ENCODE results near the gene MARCHF9.

Gene MARCHF9

DNA sequence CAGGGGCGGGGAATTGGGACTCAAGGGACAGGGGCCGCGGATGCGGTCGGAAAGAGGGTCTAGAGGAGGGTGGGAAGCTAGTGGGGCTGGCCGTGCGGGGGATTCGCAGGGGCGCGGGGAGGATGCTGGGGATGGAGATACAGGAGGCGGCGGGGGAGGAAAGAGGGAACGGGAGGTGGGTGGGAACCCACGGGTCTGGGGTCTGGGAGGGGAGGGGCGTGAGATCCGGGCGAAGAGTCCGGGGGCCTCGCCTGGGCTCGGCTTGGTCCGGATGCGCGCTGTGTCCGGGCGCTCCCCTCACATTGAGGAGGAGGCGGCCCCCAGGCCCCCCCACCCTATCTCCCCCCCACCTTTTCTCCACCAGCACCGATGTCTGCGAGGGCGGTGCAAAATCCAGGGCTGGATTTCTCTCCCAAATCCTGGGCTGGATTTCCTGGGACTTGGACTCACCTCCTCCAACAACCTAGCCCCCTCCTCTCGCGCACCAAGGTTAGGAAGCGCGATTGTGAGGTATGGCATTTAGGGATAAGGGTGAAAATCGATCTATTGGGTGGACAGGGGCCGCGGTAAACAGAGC is 16.2 kb upstream of the MARCHF9 start, which contains the start of gene AGAP2:
Gene AGAP2 (minus strand): TSS at position 82 of the 577 bp plus-strand sequence. CDS start 496 bp downstream, outside the sequence.
- no peak for DNase-seq

DNA sequence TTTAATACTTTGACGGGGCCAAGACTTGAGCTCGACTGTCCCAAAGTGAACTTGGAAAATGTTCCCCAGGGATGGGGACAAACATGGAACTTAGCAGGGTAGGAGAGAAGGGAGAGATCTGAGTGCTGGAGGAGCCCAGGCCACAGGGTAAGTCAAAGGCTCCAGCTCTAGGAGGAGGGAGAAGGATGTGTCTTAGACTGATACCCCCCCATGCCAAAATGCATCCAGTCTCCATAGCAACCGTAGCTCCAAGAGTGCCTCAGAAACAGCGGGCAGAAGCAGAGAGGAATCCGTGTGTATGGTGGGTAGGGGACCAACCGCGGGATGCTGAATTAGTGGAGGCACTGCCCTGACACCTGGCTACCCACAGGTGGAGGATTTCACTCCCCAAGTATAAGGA is 15.5 kb upstream of the MARCHF9 start:
- no peak for DNase-seq

DNA sequence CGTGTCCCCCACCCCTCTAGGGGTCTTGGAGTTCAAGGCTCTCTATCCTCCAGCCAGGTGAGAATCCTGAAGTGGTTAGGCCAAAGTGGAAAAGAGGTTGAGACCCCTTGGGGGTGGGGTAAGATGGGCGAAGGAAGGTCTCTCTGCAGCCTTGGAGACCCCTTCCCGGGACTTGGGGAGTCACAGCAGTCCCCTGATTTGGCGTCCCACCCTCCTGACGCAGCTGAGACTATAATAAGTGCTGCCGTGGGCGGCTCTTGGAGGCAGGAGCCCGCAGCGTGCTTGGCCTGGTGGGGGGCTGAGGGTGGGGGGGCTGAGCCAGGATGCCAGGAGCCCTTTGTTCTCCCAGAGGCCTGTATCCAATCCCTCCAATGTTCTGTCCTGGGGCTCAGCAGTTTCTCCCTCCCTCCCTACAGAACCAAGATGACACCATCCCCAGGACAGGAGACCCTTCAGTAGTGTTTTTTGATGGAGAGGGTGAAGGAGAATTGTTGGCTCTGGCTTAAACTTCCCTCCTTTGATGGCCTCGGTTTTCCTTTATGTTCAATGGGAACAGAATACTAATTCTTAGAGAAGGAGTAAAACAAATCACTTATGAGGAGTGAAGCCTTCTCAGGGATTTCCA is 14.9 kb upstream of the MARCHF9 start:
- no peak for DNase-seq

DNA sequence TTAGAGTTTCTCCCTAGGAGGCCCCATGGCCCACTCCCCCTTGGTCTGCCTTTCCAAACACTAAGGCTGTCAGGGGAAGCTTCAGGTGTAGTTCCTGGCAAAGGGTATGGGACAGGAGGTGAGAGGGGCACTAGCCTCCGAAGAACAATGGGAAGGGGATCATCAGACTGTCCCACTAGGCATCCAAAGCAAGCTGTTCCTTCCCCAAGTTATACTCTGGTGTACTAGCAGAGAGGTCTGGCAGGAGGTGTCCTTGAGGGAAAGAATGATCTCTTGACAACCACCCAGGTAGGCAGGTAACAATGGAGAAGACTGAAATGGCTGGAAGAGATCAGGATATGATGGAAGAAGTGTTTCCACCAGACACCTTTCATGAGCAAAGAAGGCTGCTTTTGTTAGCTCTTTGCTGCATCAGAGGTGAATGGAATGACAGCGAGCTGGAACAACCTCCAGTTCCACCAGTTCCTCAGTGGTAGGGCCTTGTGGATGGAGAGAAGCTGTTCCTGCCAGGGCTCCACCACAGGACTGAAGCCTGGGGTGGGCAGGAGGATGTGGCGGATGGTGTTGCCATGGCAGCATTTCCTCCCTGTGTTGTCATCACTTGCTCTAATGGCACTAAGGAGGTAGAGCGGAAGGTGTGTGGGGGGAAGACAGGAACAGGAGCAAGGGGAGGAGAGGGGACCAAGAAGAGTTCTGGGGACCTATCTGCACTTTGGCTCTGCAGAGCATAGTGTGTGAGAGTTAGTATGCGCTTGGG is 14.1 kb upstream of the MARCHF9 start:
- peak; percentile 83 for DNase-seq

DNA sequence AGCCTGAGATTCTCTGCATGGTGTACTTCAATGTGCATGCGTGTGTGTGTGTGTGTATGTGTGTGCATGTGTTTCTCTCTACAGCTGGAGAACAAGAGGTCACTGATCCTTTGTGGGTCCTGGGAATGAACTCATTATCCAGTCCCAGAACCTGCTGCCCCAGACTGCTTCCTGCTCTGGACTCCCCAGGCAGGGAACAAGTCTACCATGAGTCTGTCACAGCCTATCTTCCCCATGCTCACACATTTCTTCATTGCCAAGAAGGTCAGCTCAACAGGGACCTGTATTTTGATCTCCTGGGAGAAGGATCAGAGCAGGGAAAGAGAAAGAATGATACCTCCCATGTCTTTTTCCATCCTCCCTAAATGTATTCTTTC is 13.5 kb upstream of the MARCHF9 start:
- no peak for DNase-seq

DNA sequence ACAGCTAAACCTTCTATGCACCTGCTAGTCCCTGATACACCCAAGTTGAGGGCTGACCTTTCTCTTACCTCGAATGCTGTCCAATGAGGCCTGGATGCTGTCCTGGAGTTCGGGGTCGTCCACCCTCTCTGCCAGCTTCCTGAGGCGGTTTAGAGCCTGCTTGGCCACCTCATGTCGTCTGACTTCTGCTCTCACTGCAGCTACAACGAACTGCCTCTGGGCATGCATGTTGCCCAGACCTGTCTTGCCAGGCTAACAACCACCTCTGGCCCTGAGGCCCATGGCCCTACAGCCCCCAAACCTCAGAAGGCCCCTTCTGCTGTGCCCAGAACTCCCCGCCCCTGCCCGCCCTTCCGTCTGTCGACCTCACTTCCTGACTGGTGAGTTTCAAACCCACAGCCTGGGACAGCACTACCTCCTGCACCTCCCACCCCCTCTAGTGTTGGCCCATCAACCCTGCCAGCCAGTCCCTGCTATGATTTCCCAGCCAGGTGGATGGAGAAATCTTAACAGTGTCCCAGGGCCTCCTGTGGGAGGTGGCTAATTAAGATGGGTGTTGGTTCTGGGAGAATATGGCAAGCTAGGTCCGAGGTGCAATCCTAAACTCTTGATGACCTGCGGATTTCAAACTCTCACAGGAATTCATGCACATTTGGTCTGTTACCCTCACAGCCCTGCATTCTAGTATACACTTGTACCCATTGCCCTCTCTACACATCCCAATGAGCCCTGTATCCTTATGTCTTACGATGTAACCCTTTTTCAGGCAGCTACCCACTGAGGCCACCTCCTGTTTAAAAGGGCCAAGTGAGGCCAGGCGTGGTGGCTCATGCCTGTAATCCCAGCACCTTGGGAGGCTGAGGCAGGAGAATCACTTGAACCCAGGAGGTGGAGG is 12.8 kb upstream of the MARCHF9 start:
- peak; percentile 86 for DNase-seq

DNA sequence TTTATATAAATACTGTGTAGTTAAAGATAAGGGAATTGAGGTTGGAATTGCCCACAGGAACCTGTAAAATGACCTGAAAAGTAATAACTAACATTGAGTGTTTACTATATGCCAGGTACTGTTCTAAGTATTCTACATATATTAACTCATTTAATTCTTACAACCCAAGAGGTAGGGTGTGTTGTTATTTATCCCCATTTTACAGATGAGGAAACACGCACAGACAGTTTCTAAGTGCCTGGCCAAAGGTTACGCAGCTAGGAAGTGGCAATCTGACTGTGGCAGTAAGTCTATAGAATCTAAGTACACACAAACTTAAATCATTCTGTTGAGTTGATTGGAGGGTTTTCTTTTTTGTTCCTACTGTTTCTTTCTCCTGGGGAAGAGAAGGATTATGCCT is 11.1 kb upstream of the MARCHF9 start:
- no peak for DNase-seq

DNA sequence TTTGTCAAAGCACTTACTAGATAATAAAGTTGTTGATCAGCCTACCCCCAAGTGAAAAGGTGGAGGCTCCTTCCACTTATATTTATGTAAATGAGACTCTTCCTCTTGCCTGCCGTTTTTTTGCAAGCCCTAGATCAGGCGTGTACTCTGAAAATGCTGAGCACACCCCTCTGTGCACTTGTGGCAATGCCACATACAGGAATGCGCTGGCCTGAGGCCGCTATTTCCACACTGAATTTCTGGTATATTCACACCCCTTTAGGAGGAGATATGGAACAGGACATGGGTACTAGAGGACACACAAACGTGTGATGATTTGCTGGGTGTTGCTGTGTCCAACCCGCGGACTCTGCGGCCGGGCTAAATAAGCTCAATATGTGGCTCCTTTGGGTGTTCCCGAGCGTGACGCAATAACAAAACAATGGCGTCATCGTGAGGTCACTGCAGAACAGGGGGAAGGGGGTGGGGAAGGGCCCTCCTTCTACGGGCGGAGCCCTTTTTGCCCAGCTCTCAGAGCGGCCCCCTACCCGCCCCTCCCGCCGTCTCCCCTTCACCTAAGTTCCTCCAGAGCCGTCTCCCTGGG is 10.6 kb upstream of the MARCHF9 start:
- DNase-seq, result peak; percentile 91

DNA sequence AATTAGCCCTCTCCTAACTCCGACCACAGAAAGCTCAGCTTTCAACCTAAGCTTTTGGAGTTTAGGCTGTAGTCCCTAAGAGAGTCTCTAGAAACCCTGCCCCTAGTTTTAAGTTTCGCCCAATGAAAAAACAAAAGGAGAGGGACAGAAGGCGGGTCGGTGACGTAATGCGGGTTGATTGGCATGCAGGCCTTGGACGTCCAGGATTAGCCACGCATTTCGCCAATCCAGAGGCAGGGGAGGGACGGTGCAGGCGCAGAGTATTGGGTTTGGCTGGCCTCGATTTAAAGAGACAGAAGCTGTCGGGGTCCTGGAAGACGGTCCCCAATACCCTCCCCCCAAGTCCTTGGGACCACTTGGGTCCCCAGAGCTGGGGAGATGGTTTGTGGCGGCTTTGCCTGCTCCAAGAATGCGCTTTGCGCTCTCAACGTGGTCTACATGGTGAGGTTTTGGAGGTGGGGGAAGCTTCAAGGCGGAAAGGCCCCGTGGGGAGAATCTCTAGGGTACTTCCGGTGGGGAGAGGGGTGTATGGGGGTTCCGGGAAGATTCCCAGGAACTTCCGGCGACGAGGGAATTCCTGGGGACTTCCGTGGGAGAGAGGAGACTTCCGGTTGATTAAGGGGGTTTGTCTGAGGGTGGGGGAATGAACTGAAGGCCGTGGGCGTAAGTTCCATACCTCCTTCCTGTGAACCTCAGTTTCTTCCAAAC is 10.0 kb upstream of the MARCHF9 start, which contains the start of gene TSPAN31:
Gene TSPAN31 (plus strand): TSS at position 263 of the 708 bp plus-strand sequence. CDS start 116 bp downstream, at position 379.
- DNase-seq, result peak; percentile 95

DNA sequence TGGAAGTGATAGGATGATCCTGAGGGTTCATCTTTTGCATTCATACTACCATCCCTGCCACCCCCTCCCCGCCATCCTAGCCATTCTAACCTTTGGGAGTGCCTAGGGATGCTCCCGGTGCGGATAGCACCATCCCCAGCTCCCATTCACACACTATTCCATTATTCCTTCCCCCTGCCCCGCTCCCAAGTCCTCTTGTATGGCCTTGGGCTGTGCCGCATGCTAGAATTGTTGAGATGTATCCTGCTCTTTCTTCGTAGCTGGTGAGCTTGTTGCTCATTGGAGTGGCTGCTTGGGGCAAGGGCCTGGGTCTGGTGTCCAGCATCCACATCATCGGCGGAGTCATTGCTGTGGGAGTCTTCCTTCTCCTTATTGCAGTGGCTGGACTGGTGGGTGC is 9.4 kb upstream of the MARCHF9 start:
- peak; percentile 73 for DNase-seq

DNA sequence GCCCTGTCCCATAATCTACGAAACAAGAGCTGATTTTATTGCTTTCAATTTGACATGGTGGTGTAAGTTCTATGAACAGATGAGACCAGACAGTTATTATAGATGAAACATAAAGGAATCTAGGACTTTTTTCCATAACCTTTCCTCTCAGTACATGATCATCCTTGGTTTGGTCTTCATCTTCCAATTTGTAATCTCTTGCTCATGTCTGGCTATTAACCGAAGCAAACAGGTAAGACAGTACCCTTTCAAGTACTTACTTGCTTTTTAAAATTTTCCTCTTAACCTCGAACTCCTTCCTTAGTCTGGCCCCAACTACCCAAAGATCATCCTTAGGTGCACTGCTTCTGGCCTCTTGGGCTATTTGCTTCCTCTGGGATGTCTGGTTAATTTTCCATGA is 8.9 kb upstream of the MARCHF9 start:
- DNase-seq, result no peak

DNA sequence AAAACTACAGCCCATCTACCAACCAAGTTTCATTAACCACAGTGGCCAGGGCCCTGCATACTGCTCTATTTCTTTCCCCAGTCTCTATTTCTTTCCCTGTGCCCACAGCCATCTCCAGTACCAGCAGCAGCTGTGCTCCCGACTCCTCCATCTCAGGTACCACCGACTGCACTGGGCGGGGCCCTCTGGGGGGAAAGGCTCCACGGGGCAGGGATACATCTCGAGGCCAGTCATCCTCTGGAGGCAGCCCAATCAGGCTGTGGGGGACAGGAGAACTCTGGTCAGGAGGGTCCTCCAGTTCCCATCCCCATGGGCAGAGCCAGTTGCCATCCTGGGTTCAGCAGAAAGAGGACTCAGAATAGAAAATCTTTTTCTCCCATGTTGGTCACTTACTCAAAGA is 5.8 kb upstream of the MARCHF9 start:
- no peak for DNase-seq

DNA sequence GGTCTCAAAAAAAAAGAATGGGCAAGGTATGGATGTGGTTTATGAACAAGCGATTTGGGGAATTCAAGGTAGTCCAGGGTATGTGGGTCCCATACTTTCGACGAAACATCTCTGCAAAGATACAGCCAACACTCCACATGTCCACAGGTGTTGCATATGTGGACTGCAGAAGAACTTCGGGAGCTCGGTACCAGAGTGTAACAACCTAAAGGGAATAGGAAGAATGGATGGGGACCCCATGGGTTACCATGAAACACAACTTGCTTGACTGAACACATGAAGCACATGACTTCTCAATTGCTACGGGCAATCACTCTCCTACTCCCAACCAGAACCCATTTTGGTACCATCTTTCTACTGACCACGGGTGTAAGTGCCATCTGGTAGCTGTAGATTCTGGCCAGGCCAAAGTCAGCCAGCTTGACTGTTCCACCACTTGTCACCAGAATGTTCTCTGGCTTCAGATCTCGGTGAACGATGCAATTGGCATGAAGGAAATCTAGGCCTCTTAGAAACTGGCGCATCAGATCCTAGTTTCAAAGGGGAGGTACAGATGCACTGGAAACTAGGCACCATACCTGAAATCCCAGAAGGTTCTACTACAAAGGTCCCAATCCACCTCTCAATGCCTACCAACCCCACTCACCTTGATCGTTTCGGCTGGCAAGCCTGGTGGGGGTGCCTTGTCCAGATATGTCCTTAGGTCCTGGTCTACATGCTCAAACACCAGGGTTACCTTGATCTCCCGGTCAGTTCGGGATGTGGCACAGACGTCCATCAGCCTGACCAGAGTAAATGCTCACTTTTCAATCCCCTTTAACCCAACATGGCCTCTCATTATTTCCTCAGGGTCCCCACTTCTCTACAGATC is 4.1 kb upstream of the MARCHF9 start:
- no peak for DNase-seq

DNA sequence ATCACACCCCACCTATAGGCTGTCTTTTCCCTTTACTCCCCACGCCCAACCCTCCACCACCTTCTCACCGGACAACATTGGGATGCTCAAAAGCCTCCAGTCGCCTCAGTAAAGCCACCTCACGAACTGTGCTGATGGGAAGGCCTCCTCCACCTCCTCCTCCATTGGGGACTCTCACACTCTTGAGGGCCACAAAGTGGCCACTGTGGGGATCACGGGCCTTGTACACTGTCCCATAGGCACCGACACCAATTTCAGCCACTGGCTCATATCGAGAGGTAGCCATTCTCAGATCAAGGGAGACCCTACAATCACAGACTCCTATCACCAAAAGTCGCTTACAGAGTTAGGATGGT is 3.5 kb upstream of the MARCHF9 start:
- DNase-seq, result peak; percentile 65

DNA sequence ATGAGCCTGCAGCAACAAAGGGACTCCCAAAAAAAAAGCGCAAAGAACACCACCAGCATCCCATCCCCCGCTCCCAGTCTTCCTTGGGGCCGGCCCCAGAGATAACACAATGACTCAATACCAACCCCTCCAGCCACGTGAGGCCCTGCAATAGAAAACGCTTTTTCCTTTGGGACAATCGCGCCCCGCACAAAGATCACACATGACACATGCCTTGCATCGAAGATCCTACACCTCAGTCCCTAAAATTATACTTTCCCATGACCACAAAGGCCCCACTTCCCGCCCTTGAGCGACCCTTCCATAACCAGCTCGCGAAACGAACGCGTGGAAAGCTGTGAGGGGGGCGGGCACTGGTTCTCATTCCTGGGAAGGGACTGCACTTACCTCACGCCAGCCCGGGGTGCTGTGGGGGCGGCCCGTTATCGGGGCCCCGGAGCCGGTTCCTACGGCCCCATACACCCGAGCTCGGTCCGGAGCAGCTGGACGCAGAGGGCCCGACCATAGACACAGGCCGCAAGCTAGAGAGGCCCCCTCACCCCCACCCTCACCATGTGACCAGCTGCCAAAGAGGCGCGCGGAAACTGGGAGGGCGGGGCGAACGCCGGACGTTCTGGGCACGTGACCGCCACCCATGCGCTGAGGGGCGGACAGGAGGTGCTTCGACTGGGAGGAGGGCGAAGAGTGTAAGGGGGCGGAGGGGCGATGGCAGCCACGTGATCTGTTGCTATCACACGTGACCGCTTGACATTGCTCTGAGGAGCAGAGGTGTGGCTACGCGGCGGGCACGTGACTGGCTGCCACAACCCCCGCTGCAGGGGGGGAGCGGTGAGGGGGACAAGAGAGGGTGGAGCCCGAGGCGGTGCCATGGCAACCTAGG is 2.9 kb upstream of the MARCHF9 start, which contains the start of gene CDK4:
Gene CDK4 (minus strand): TSS at position 523 of the 880 bp plus-strand sequence. CDS start 593 bp downstream, outside the sequence.
- DNase-seq, result peak; percentile 98

DNA sequence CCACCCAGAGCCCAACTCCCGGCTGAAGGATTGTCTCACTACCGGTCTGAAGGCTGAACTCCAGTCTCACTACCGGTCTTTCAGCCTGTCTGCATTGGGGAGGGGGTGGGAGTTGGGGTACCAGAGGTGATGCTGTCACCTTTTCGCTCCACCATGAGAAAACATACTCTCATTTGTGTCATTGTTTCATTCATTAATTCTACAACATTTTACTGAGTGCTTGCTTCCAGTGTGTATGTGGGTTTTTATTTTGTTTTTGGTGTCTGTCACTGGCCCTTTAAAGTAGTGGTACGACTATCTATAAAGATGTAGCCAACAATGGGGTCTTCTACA is 2.3 kb upstream of the MARCHF9 start:
- DNase-seq, result no peak

DNA sequence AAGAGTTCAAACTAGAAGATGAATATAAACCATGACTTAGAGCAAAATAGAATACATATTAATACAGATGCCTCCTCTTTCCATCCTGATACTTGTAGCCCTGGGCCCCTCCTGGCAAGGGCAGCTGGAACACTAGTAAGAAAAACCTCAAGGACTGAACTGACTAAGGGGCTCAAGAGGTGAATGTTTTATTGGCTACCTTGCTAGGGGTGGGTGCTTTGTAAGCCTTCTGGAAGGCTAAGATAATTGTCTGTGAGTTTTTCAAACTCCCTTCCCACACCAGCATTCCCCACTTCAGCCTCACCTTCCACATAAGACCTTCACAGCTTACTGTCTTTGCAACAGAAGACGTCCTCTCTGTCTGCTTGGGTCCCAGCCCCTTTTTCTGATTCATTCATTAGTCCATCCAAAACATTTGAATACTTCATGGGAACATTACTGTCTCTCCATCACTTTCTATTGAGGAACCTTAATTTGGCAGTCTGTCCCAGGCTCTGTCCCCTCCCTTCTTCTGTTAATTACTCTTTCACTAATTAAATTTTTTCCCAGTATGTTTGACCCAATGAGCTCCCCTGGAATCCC is 1.1 kb upstream of the MARCHF9 start:
- no peak for DNase-seq

DNA sequence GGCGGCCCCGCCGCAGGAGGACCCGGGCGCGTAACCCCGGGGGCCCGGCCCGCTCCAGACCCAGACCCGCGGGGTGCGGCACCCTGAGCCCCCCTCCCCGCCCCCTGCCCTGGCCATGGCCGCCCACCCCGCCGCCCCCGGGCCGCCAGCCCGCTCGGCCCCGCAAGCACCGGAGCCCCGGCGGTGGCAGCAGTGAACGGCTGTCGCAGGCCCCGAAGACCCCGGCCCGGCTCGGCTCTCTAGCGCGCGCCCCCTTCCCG is 221 bp downstream of the MARCHF9 start:
- no peak for DNase-seq

DNA sequence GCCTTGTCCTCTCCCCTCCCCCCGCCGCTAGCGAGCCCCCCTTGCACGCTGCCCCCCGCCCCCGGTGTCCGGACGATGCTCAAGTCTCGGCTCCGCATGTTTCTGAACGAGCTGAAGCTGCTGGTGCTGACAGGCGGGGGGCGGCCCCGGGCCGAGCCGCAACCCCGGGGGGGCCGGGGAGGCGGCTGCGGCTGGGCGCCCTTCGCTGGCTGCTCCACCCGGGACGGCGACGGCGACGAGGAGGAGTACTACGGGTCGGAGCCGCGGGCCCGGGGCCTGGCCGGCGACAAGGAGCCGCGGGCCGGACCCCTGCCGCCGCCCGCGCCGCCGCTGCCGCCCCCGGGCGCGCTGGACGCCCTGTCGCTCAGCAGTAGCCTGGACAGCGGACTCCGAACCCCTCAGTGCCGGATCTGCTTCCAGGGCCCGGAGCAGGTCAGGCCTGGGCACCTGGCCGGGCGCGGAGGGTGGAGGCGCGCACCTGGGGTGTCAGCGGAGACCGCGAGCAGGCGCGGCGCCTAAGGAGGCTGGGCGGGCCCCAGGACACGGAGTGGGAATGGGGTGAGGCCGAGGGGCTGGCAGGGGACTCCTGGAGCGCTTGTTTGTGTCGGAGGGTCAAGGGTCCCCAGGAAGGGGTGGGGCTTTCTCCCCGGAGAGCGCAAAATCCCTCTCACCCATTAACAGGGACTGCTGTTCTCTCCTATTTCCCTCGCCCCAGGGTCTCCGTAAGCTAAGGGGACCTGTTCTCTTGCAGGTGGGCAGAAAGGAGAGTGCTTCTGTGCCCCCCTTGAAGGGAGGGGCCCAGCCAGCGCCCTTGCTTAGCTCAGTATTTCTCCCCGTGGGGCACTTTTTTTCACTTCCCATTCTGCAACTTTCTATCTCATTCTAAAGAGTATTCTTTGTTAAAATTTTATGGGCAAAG is 810 bp downstream of the MARCHF9 start:
- DNase-seq, result peak; percentile 68

Data from activated CD8-positive, alpha-beta memory T cell treated with anti-CD3 and anti-CD28 coated beads for 24 hours (primary cell).